ENCODE results near the gene NKAP. TPM values are rescaled to one million over a fixed set of nuclear protein-coding genes. Genes with fewer than 3 reads are reported as not detected.
"Not testable (repeated sequence)": the region's sequence is repeated elsewhere in the genome, so short reads cannot be mapped to it uniquely, and the experiment has no call there.

Gene NKAP
- polyA plus RNA-seq, 1 donor from 2014 or later = 6.3 TPM

- no peak overlapping the region for H2AFZ ChIP-seq (ENCODE audit: low read depth, low read length)
- H3K27me3 ChIP-seq (ENCODE audit: insufficient read depth, low read depth, low read length) = no peaks in the 10 kb centered on the region
- TF ChIP-seq RAD21 (conservative IDR thresholded peaks at IDR 0.05) = no peak
- TF ChIP-seq POLR2AphosphoS5 (IDR thresholded peaks at IDR 0.05) = no peak
- no peak for TF ChIP-seq CTCF (IDR thresholded peaks at IDR 0.05; ENCODE audit: poor library complexity, severe bottlenecking)
- no peak for TF ChIP-seq EZH2 (IDR thresholded peaks at IDR 0.05; ENCODE audit: borderline replicate concordance, insufficient read depth, low read length, poor library complexity, severe bottlenecking)
- no peak for TF ChIP-seq SMC3 (conservative IDR thresholded peaks at IDR 0.05; ENCODE audit: poor library complexity)
Observed at GRCh38 chrX:119899125-119899524, 44.4 kb downstream of the NKAP start.

GRCh38 chrX:119895843-119896326 is 47.7 kb downstream of the NKAP start, which contains the start of gene AKAP14:
Gene AKAP14, plus strand, starts transcription at chrX:119895893. Its CDS starts 7,331 bp downstream, at chrX:119903224.
- H3K27me3 ChIP-seq (ENCODE audit: insufficient read depth, low read depth, low read length) = no peaks in the 10 kb centered on the region
- H3K4me2 ChIP-seq (ENCODE audit: low read length) = no peak within 1 kb of the TSS
- H3K27ac ChIP-seq (ENCODE audit: low read length) = no peak within 1 kb of the TSS
- no peaks in the 10 kb centered on the region for H3K9me2 ChIP-seq (ENCODE audit: insufficient read depth, low read length)
- H3K9me3 ChIP-seq (ENCODE audit: low read length) = no peaks in the 10 kb centered on the region
- no peak within 1 kb of the TSS for H3K9ac ChIP-seq (ENCODE audit: low read length)
- no peak for TF ChIP-seq REST (IDR thresholded peaks at IDR 0.05; ENCODE audit: borderline replicate concordance)
- TF ChIP-seq POLR2AphosphoS5 (IDR thresholded peaks at IDR 0.05) = no peak
- no peak for TF ChIP-seq EP300 (conservative IDR thresholded peaks at IDR 0.05; ENCODE audit: poor library complexity, severe bottlenecking)
- TF ChIP-seq CTCF (IDR thresholded peaks at IDR 0.05; ENCODE audit: poor library complexity, severe bottlenecking) = no peak
- no peak for TF ChIP-seq RAD21 (conservative IDR thresholded peaks at IDR 0.05)
- no peak for TF ChIP-seq MXI1 (conservative IDR thresholded peaks at IDR 0.05; ENCODE audit: poor library complexity, severe bottlenecking)
- no peak for TF ChIP-seq SMC3 (conservative IDR thresholded peaks at IDR 0.05; ENCODE audit: poor library complexity)
- TF ChIP-seq EZH2 (IDR thresholded peaks at IDR 0.05; ENCODE audit: borderline replicate concordance, insufficient read depth, low read length, poor library complexity, severe bottlenecking) = no peak
- no peak for TF ChIP-seq TAF1 (IDR thresholded peaks at IDR 0.05; ENCODE audit: low read depth)
- H3F3A ChIP-seq (ENCODE audit: insufficient read depth, low read length, poor library complexity, severe bottlenecking) = no peaks in the 10 kb centered on the region
- no peaks in the 10 kb centered on the region for H3K36me3 ChIP-seq (ENCODE audit: insufficient read depth, low read length)
- no peaks in the 10 kb centered on the region for H3K79me2 ChIP-seq (replicated peaks; ENCODE audit: insufficient read depth, low read length)
- H2AFZ ChIP-seq (ENCODE audit: low read depth, low read length) = no peak within 1 kb of the TSS
- H4K20me1 ChIP-seq (ENCODE audit: insufficient read depth) = no peaks in the 10 kb centered on the region
- H3K4me3 ChIP-seq (ENCODE audit: low read length) = no peak within 1 kb of the TSS

More at GRCh38 chrX:119899125-119899524, 44.4 kb downstream of the NKAP start:
- Histone ChIP-seq H3K4me3 (ENCODE audit: low read length) (no peak overlapping the region), H4K20me1 (ENCODE audit: insufficient read depth) (no peaks in the 10 kb centered on the region), H3K9me3 (ENCODE audit: low read length) (no peaks in the 10 kb centered on the region), H3K27ac (ENCODE audit: low read length) (no peak overlapping the region), H3F3A (ENCODE audit: insufficient read depth, low read length, poor library complexity, severe bottlenecking) (no peaks in the 10 kb centered on the region), H3K36me3 (ENCODE audit: insufficient read depth, low read length) (no peaks in the 10 kb centered on the region), H3K79me2 (replicated peaks; ENCODE audit: insufficient read depth, low read length) (no peaks in the 10 kb centered on the region), H3K9ac (ENCODE audit: low read length) (no peak overlapping the region), H3K4me2 (ENCODE audit: low read length) (no peak overlapping the region), H3K9me2 (ENCODE audit: insufficient read depth, low read length) (no peaks in the 10 kb centered on the region)

- H3K27ac ChIP-seq (ENCODE audit: low read length); H3K4me2 ChIP-seq (ENCODE audit: low read length); H3K36me3 ChIP-seq (ENCODE audit: insufficient read depth, low read length); H2AFZ ChIP-seq (ENCODE audit: low read depth, low read length); H3K27me3 ChIP-seq (ENCODE audit: insufficient read depth, low read depth, low read length); H3K79me2 ChIP-seq (replicated peaks; ENCODE audit: insufficient read depth, low read length); H4K20me1 ChIP-seq (ENCODE audit: insufficient read depth); H3K4me3 ChIP-seq (ENCODE audit: low read length); H3K9ac ChIP-seq (ENCODE audit: low read length); H3F3A ChIP-seq (ENCODE audit: insufficient read depth, low read length, poor library complexity, severe bottlenecking); H3K9me2 ChIP-seq (ENCODE audit: insufficient read depth, low read length); H3K9me3 ChIP-seq (ENCODE audit: low read length): not testable (repeated sequence)
Observed at GRCh38 chrX:119891961-119892692, 51.4 kb downstream of the NKAP start.

- not testable (repeated sequence) for H3K27ac ChIP-seq (ENCODE audit: low read length)
Observed at GRCh38 chrX:119890626-119891025, 52.9 kb downstream of the NKAP start.

More at GRCh38 chrX:119890626-119891025, 52.9 kb downstream of the NKAP start:
- H3K36me3 ChIP-seq (ENCODE audit: insufficient read depth, low read length); H3K79me2 ChIP-seq (replicated peaks; ENCODE audit: insufficient read depth, low read length); H3K9me3 ChIP-seq (ENCODE audit: low read length); H4K20me1 ChIP-seq (ENCODE audit: insufficient read depth); H3K27me3 ChIP-seq (ENCODE audit: insufficient read depth, low read depth, low read length); H3K9ac ChIP-seq (ENCODE audit: low read length); H3K4me3 ChIP-seq (ENCODE audit: low read length); H3F3A ChIP-seq (ENCODE audit: insufficient read depth, low read length, poor library complexity, severe bottlenecking); H3K9me2 ChIP-seq (ENCODE audit: insufficient read depth, low read length); H2AFZ ChIP-seq (ENCODE audit: low read depth, low read length); H3K4me2 ChIP-seq (ENCODE audit: low read length): not testable (repeated sequence)
